Measurements from ENCODE around the gene ACACA.

GRCh38 chr17:37106049-37106448, 300.6 kb downstream of the ACACA start:
- no peak for TF ChIP-seq SP1 (IDR thresholded peaks at IDR 0.05)
- no peak for TF ChIP-seq ARNT (IDR thresholded peaks at IDR 0.05)
- no peak for TF ChIP-seq FOXM1 (IDR thresholded peaks at IDR 0.05; ENCODE audit: borderline replicate concordance)

Measured in HEK293T (cell line).